ENCODE results near the gene NUAK2.

Gene NUAK2

GRCh38 chr1:205260948-205261732 is 60.4 kb downstream of the NUAK2 start:
- TF ChIP-seq SIN3A (IDR thresholded peaks at IDR 0.05; ENCODE audit: borderline replicate concordance, insufficient read depth, low read length) (no peak), TAF1 (IDR thresholded peaks at IDR 0.05; ENCODE audit: borderline replicate concordance, insufficient read depth, low read length) (no peak), POLR2AphosphoS5 (IDR thresholded peaks at IDR 0.05; ENCODE audit: low read depth, low read length) (no peak), FOXP2 (optimal IDR thresholded peaks at IDR 0.05; ENCODE audit: borderline replicate concordance, extremely low read depth, extremely low read length, insufficient read depth) (no peak)
- TF ChIP-seq, protein P1, sequence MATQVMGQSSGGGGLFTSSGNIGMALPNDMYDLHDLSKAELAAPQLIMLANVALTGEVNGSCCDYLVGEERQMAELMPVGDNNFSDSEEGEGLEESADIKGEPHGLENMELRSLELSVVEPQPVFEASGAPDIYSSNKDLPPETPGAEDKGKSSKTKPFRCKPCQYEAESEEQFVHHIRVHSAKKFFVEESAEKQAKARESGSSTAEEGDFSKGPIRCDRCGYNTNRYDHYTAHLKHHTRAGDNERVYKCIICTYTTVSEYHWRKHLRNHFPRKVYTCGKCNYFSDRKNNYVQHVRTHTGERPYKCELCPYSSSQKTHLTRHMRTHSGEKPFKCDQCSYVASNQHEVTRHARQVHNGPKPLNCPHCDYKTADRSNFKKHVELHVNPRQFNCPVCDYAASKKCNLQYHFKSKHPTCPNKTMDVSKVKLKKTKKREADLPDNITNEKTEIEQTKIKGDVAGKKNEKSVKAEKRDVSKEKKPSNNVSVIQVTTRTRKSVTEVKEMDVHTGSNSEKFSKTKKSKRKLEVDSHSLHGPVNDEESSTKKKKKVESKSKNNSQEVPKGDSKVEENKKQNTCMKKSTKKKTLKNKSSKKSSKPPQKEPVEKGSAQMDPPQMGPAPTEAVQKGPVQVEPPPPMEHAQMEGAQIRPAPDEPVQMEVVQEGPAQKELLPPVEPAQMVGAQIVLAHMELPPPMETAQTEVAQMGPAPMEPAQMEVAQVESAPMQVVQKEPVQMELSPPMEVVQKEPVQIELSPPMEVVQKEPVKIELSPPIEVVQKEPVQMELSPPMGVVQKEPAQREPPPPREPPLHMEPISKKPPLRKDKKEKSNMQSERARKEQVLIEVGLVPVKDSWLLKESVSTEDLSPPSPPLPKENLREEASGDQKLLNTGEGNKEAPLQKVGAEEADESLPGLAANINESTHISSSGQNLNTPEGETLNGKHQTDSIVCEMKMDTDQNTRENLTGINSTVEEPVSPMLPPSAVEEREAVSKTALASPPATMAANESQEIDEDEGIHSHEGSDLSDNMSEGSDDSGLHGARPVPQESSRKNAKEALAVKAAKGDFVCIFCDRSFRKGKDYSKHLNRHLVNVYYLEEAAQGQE (IDR thresholded peaks at IDR 0.05; ENCODE audit: insufficient read depth in 1 of 2, low read depth in 2 of 2, low read length in 2 of 2) = no peak

DNA sequence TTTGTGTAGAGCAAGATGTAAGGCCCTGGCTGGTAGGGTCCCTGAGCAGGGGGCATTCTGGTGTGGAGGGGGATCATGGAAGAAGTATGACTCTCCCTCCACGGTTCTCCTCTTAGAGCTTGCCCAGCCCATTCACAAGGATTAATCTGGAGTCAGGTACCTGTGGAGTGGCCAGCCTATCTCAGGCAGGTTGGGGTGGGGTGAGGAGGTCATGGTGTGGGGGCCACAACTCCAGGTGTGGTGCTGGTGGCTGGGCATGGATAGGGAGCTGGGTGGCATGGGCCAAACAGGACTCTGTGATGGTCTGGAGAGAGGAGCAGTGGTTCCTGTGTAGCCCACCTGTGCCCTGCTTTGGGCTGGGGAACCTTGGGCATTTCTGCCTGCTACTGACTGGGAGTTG is 61.5 kb downstream of the NUAK2 start:
- TF ChIP-seq TAF1 (IDR thresholded peaks at IDR 0.05; ENCODE audit: borderline replicate concordance, insufficient read depth, low read length) = no peak
- no peak for TF ChIP-seq FOXP2 (optimal IDR thresholded peaks at IDR 0.05; ENCODE audit: borderline replicate concordance, extremely low read depth, extremely low read length, insufficient read depth)
- TF ChIP-seq SIN3A (IDR thresholded peaks at IDR 0.05; ENCODE audit: borderline replicate concordance, insufficient read depth, low read length) = no peak
- no peak for TF ChIP-seq POLR2AphosphoS5 (IDR thresholded peaks at IDR 0.05; ENCODE audit: low read depth, low read length)
- TF ChIP-seq, protein P1 (IDR thresholded peaks at IDR 0.05; ENCODE audit: insufficient read depth in 1 of 2, low read depth in 2 of 2, low read length in 2 of 2) = no peak

- TF ChIP-seq POLR2AphosphoS5 (IDR thresholded peaks at IDR 0.05; ENCODE audit: low read depth, low read length) (no peak), TAF1 (IDR thresholded peaks at IDR 0.05; ENCODE audit: borderline replicate concordance, insufficient read depth, low read length) (no peak), SIN3A (IDR thresholded peaks at IDR 0.05; ENCODE audit: borderline replicate concordance, insufficient read depth, low read length) (no peak), FOXP2 (optimal IDR thresholded peaks at IDR 0.05; ENCODE audit: borderline replicate concordance, extremely low read depth, extremely low read length, insufficient read depth) (no peak)
- TF ChIP-seq, protein P1 (IDR thresholded peaks at IDR 0.05; ENCODE audit: insufficient read depth in 1 of 2, low read depth in 2 of 2, low read length in 2 of 2) = no peak
These were observed 62.2 kb downstream of the NUAK2 start for GRCh38 chr1:205259324-205259832.

GRCh38 chr1:205258719-205259118 is 62.8 kb downstream of the NUAK2 start:
- TF ChIP-seq FOXP2 (optimal IDR thresholded peaks at IDR 0.05; ENCODE audit: borderline replicate concordance, extremely low read depth, extremely low read length, insufficient read depth) = no peak
- TF ChIP-seq, protein P1 (IDR thresholded peaks at IDR 0.05; ENCODE audit: insufficient read depth in 1 of 2, low read depth in 2 of 2, low read length in 2 of 2) = no peak
- no peak for TF ChIP-seq SIN3A (IDR thresholded peaks at IDR 0.05; ENCODE audit: borderline replicate concordance, insufficient read depth, low read length)
- no peak for TF ChIP-seq TAF1 (IDR thresholded peaks at IDR 0.05; ENCODE audit: borderline replicate concordance, insufficient read depth, low read length)
- no peak for TF ChIP-seq POLR2AphosphoS5 (IDR thresholded peaks at IDR 0.05; ENCODE audit: low read depth, low read length)
